Activated T-cell treated with anti-CD3 and anti-CD28 coated beads for 24 hours (primary cell): ENCODE data around the gene GDPD5.

Experiments used
- DNase-seq: peaks from one replicate; pipeline ENCODE4 v3.0.0-alpha.2; 2020; ENCODE audit warnings: low read depth

Gene GDPD5

GRCh38 chr11:75558939-75559843 is 33.5 kb upstream of the GDPD5 start:
- no peak for DNase-seq

DNA sequence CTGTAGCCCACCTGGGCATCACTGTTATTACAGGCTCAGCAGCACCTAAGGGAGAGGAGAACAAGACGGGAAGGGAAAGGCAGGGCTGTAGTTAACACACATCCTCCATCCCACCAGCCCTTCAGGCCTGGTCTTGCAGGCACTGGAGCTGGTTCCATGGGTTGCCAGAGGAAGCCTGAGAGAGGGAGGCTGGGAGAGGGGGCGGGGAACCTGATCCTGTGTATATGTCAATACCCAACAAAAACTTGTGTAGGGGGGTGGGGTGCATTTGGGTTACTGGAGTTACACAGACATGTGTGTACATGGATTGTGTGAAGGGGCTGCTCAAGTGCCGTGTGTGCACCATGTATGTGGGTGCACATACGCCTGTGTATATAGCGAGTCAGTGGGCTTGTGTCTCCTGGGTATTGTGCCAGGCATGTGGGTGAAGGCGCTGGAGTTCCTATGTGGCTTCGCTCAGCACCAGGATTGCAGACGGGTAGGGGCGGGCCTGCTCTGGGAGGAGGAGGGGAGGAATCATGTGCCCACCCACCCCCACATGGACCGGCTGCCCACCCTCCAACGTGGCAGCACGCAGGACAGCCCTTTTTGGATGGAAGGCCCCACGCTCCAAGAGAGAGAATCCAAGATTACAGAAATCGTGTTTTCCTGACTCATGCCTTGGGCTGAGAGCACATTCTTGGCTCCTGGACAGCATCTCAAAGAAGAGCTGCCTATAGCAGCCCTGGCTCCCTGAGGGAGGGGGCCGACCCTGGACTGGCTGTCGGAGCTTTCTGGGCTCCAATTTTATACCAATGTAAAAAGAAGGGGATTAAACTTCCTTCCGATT is 32.1 kb upstream of the GDPD5 start:
- DNase-seq = no peak

DNA sequence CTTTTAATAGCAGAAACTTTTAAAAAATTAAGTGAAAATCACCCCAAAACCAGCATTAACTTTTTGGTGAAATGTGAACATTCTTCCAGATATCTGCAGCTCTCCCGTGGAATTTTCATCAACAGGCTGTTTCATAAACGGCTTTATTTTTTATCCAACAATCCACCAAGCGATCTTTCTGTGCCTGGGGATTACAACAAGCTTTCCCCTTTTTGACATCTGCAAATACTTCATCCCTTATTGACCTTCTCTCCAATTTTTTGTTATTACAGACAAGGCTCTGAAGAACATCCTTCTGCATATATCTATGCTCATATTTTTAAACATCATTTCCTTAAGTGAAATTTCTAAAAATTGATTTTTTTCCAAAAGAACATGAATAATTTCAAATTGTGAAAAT is 30.5 kb upstream of the GDPD5 start:
- no peak for DNase-seq

DNA sequence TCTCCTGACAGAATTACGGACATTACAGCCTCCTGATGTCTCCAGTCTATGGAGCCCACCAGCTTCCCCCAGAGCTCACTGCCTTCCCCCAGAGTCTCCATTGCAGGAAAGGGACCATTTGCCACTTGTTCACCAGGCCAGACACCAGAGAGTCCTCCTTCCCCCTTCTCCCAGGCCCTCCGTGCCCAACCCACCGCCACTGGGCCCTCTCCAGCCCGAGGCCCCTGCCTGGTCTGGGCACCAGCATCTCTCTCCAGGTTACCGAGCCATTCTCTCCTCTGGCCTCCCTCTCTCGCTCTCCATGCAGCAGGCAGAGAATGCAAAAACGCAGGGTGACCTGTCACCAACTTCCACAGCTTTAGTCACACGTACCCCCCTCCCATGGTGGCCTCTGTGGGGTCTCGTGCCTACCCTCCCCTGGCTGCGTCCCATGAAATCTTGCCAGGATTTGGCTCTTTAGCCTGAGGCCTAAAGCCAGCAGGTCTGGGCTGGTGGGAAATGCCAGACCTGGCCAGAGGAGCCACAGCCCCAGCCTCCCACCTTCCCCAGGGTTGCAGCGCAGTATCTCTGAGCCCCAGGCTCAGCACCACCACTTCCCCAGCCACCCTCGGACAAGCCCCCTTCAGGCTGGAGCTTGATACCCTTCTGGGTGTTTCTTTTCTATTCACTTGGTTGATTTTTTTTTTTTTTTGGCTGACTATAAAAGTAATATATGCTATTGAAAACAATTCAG is 29.5 kb upstream of the GDPD5 start:
- no peak for DNase-seq

GRCh38 chr11:75554258-75555022 is 28.7 kb upstream of the GDPD5 start:
- no peak for DNase-seq

- no peak for DNase-seq
Measured at GRCh38 chr11:75553889-75554257, 28.1 kb upstream of the GDPD5 start.

DNA sequence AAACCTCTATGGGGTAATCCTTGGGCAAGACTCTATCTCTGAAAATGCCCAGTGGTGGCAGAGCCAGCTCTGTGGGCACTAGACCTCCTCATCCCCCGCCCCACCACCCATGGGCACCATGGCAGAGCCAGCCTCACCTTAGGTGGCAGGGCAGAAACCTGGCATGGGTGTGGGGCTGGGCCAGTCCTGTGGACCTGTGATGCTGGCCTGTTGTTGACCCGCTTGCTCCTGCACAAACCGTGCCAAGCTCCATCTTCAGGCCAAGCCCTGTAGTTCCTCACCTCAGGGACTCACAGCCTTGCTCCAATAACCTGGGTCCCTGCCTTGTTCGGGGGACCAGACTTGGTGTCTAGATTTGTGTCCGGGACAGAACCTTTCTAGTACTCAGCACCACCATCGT is 27.4 kb upstream of the GDPD5 start:
- no peak for DNase-seq

DNA sequence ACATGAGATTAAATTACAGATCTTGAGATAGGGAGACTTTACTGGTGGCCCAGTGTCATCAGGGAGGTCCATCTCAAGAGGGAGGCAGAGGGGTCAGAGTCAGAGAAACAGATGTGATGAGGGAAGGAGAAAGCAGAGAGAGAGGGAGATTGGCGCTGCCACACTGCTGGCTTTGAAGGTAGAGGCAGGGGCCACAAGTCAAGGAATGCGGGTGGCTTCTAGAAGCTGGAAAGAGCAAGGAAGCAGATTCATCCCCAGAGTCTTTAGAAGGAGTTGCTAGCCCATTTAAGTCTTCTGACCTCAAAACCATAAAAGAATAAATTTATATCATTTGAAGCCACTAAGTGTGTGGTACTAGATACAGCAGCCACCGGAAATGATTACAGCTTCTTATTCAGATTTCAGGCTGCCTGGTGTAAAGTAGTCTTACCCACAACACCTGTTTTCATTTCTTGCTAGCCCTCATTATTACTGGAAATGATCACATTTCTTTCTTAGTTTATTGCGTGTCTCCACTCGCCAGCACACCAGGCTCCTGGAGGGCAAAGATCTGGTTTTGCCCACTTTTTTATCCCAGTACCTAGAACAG is 23.7 kb upstream of the GDPD5 start:
- DNase-seq = no peak

GRCh38 chr11:75548595-75549272 is 23.0 kb upstream of the GDPD5 start:
- no peak for DNase-seq

DNA sequence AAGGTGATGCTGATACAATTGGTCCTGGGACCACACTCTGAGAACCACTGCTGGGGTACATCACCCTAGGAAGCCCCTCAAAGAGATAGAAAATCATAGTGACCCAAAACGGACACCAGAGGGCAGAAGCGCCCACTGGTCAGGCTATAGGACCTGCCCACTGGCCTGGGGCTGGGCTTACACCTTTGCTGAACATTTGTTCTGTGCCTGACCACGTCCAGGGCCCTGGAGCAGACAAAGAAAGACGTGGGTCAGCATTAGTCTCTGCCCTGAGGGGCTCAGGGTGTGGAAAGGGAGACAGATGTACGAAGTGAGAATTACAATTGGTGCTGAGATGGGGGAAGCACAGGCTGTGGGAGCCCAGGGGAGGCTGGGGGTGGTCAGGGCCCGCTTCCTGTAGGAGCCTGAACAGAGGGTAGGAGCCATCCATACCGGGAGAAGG is 21.9 kb upstream of the GDPD5 start:
- no peak for DNase-seq

DNA sequence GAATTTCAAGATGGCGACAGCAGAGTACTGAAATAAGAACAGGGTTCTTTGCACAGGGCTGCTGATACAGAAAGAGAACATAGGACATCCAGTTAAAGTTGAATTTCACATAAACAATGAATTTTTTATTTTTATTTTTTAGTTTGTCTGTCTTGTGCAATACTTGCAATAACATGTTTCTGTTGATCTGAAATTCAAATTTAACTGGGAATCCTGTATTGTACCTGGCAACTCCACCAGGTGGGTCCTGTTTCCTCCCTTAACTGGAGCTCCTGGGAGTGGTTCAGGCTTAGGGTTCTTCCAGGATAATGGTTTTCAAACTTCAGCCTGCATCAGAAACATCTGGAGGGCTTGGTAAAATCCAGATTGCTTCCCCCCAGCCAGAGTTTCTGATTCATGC is 21.4 kb upstream of the GDPD5 start:
- no peak for DNase-seq

DNA sequence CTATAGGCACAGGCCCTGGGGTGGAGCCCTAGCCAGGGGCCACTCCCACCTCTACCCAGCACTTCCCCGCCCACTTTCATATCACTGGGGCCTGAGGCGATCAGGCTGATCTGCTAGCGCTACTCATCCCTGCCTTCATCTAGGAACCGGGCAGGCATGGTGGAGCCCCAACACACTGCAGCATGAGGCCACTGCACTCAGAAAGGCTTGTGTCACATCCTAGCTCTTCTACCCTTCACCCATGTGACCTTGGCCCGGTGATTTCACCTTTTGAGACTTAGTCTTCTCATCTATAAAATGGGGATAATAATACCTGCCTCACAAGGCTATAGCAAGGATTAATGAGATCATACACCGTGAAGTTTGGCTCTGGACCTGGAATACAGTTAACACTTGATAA is 18.1 kb upstream of the GDPD5 start:
- DNase-seq = no peak

DNA sequence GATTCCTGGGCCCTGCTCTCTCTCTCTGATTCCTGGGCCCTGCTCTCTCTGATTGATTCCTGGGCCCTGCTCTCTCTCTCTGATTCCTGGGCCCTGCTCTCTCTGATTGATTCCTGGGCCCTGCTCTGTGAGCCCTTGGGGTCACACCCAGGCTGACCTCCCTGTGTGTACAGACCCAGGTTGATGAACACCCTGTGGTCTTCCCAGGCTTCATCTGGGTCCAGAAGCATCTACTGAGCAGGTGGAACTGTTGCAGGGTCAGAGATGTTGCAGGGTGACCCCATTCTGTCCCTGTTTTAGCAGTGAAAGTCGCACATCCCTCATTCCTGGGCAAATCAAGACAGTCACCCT is 16.3 kb upstream of the GDPD5 start:
- DNase-seq = no peak

DNA sequence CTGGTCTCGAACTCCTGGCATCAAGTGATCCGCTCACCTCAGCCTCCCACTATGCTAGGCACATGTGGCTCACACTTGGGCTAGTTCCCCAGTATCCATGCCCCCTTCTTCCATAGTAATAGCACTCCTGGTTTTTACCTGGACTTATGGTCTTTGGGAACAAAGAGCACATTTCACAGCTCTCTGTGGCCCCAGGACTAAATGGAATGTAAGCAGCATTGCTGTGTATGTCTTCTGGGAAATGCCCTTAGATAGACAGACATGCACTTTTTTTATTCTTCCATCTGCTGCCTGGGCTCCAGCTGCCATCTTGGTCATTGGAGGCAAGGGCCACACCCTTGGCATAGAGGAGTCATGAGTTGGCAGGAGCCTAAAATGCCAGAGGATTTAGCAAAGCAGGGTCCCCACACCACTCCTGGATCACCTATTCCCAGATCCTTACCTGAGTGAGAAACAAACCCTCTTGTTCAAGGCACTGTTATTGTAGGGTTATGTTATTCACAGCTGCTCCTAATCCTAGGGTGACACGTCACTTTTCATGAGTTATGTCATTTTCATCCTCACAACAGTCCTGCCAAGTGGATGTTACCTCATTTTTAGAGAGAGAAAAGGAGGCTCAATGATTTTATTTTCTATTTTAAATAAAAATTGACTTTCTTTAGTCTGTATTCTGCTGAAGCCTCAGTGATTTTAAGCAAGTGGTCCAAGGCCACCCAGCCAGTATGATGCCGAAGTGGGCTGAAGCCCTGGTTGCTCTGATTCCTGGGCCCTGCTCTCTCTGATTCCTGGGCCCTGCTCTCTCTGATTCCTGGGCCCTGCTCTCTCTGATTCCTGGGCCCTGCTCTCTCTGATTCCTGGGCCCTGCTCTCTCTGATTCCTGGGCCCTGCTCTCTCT is 15.7 kb upstream of the GDPD5 start:
- no peak for DNase-seq

GRCh38 chr11:75539459-75540334 is 14.0 kb upstream of the GDPD5 start:
- DNase-seq = no peak

- DNase-seq = no peak
Measured at GRCh38 chr11:75538150-75538942, 12.6 kb upstream of the GDPD5 start.

DNA sequence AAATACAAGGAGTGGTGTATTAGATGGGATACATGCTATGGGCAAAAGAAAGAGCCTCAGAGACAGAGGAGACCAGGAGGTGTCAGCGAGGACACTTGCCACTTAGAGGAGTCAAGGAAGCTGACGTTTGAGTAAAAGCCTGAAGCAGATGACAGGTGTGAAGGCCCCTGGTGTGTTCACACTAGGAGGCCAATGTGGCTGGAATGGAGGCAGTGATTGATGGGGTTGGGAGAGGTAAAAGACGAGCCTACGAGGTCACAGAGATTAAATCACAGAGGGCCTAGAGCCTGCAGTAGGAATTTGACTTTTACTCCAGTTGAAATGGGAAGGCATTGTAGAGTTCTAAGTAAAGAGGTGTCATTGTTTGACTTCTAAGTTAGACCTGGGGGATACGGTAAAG is 12.0 kb upstream of the GDPD5 start:
- no peak for DNase-seq
